ENCODE results near the gene SEC23IP.
"Not testable (repeated sequence)": the region's sequence is repeated elsewhere in the genome, so short reads cannot be mapped to it uniquely, and the experiment has no call there.

SEC23IP gene

GRCh38 chr10:119883901-119884611 lies 8.5 kb upstream of the SEC23IP start:
- not testable (repeated sequence) for DNase-seq

- DNase-seq: not testable (repeated sequence)
These were observed 6.5 kb upstream of the SEC23IP start for GRCh38 chr10:119886070-119886469.

- not testable (repeated sequence) for DNase-seq
These were observed 3.8 kb upstream of the SEC23IP start for GRCh38 chr10:119888715-119889114.

DNA sequence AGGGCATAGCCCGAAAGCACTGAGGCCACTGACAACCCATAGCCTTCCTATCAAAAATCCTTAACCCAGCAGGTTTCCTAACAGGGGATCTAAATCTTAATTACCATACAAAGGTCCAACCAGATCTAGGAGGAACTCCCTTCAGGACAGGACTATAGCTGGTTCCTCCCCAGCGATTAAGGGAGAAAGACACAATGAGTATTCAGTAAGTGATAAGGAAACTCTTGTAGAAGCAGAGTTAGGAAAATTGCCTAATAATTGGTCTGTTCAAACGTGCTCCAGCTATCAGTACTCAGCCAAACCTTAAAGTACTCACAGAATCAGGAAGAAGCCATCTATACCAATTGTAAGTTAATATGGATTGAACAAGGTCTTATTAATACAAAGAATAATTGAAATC lies 3.3 kb upstream of the SEC23IP start:
- peak in 1 of 3 experiments; percentile 1 for DNase-seq

- DNase-seq: not testable (repeated sequence)
These were observed 2.2 kb upstream of the SEC23IP start for GRCh38 chr10:119890307-119890706.

DNA sequence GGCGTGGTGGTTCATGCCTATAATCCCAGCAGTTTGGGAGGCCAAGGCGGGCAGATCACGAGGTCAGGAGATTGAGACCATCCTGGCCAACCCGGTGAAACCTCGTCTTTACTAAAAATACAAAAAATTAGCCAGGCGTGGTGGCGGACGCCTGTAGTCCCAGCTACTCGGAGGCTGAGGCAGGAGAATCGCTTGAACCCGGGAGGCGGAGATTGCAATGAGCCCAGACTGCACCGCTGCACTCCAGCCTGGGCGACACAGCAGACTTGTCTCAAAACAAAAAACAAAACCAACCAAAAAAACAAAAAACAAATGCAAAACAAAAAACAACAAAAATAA lies 712 bp upstream of the SEC23IP start:
- not testable (repeated sequence) for DNase-seq

DNA sequence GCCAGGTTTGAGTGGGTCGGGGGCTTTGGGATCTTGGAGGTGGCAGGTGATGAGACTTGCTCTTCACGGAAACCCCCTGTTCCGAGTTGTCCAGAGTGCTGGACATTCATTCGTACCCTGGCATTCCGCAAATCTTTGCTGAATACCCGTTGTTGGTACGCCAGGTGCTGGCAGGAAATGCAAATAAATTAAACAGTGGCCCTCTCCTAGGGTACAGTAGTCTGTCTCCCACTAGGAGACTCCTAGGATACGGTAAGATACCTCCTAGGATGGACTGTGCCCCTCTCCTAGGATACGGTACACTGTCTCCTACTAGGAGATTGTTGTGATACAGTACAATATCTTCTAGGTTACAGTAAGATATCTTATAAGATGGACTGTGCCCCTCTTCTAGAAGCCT lies 544 bp downstream of the SEC23IP start:
- DNase-seq: peak in 2 of 3 experiments; percentile 19 to 38

DNA sequence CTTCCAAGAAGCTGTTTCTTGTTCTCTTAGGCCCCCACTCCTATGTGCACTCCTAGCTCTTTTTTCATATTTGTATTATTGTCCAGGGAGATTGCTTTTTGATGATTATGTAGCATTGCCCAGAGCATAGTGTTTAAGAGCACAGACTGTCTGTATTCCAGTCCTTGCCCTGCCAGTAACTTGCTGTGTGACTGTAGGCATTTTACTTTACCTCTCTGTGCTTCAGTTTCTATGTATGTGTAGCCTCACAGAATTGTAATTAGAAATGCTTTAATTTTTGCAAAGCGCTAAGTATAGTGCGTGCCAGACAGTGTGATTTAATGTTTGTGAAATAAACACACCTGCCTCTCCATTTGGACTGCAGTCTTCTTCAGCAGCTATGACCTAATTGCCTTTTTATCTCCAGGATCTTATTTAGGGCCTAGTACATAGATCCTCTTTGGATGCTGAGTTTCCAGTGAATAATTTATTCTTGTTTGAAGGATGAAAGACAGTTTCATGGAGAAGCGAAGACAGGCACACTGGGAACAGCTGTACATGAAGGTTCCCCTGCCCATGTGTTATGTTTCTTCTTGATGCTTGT lies 1.4 kb downstream of the SEC23IP start:
- DNase-seq: no peak

DNA sequence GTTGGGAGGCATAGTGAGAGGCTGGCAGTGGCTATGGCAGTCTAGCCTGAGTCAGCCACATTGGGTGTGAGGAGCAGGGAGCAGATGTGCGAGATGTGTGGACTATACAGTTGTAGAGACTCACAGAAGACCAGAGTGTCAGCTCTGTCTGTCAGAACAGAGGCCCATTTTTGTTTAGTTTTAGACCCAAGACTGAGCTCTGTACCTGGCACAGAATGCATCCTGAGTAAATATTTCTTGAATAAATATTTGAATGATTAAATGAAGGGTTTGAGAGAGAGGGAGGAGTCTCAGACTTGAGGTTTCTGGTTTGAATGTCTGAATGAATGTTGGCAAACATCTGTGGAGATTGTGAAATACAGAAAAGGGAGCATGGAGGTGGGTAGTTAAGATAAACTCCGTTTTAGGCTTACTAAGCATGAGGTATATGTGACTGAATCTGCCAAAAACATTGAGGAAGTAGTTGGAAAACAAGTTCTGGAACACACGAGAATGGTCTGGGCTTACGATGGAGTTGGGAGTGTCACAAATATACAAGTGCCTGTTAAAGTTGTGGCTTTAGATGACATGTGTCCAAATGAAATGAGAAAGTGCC lies 3.6 kb downstream of the SEC23IP start:
- DNase-seq: no peak

- no peak for DNase-seq
These were observed 4.6 kb downstream of the SEC23IP start for GRCh38 chr10:119896937-119897770.

DNA sequence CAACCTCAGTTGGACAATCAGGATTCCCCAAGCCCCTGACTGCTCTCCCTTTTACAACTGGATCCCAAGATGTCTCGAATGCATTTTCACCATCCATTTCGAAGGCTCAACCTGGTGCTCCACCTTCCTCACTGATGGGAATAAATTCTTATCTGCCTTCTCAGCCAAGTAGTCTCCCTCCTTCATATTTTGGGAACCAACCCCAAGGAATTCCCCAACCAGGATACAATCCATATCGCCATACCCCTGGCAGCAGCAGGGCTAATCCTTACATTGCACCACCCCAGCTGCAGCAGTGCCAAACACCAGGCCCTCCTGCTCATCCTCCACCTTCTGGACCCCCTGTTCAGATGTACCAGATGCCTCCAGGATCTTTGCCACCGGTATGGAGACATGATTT lies 6.0 kb downstream of the SEC23IP start:
- no peak for DNase-seq

DNA sequence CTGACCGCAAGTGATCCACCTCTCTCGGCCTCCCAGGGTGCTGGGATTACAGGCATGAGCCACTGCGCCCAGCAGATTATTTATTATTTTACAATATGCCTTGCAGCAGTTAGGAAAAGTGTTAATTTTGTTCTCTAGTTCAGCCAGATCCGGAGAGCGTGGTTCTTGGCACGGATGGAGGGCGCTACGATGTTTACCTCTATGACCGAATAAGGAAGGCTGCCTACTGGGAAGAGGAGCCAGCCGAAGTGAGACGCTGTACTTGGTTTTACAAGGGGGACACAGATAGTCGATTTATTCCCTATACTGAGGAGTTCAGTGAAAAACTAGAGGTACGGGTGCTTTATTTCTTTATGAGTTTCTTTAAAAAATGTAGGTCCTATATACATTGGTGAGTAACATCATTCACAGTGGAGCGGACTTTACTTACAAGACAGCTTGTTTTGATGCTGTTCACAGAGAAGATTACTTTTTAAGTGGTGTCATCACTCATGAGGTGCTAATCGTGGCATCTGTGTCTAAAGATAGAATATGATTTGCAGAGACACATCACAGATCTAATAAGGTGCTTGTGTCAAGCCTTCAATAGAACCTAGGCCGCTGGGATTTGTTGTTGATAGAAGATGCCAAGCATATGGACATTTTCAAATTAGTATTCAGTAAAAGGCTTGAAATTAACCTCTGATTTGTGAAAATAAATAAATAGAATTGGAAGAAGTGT lies 11.6 kb downstream of the SEC23IP start:
- no peak for DNase-seq

GRCh38 chr10:119907695-119908094 lies 15.2 kb downstream of the SEC23IP start:
- not testable (repeated sequence) for DNase-seq

- DNase-seq: no peak
These were observed 15.6 kb downstream of the SEC23IP start for GRCh38 chr10:119908166-119908565.

DNA sequence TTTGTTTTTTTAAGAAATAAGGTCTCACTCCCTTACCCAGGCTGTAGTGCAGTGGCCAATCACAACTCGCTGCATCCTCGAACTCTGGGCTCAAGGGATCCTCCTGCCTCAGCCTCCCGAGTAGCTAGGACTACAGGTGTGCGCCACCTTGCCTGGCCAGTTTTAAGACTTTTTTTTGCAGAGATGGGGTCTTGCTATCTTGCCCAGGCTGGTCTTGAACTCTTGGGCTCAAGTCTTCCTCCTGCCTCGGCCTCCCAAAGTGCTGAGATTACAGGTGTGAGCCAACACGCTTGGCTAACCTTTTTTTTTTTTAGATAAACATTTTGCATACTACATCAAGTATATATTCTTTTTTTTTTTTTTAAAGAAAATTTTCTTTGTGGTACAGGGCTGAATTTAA lies 18.2 kb downstream of the SEC23IP start:
- DNase-seq: no peak

- no peak for DNase-seq
These were observed 25.2 kb downstream of the SEC23IP start for GRCh38 chr10:119917777-119918176.

- DNase-seq: no peak
These were observed 26.7 kb downstream of the SEC23IP start for GRCh38 chr10:119919271-119919670.

GRCh38 chr10:119919826-119920225 lies 27.3 kb downstream of the SEC23IP start:
- no peak for DNase-seq

DNA sequence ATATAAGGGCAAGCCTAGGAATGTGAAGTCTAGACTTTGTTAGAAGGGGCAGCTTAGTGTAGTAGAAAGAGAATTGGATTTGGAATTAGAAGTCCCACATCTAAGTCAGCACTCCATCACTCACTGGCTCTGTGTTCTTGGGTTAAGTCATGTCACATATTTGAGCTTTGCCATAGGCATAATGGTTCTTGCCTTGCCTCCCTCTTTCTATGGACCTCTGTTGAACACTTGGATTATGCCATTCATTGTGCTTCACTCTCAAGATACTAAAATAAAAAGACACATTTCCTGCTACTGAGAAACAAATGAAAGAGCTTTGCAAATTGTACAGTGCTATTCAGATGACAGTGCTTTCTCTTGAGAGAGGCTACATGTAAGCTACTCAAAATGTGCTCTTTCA lies 35.9 kb downstream of the SEC23IP start:
- DNase-seq: no peak

- DNase-seq: no peak
These were observed 39.3 kb downstream of the SEC23IP start for GRCh38 chr10:119931871-119932270.

GRCh38 chr10:119932631-119933030 lies 40.1 kb downstream of the SEC23IP start:
- DNase-seq: no peak

GRCh38 chr10:119933179-119933578 lies 40.6 kb downstream of the SEC23IP start:
- DNase-seq: peak in 2 of 3 experiments; percentile 27 to 31

GRCh38 chr10:119940487-119940886 lies 48.0 kb downstream of the SEC23IP start:
- no peak for DNase-seq
